Measurements from ENCODE around the gene RIT2.

GRCh38 chr18:42941860-42942259 is 173.6 kb downstream of the RIT2 start:
- TF ChIP-seq, protein P1, sequence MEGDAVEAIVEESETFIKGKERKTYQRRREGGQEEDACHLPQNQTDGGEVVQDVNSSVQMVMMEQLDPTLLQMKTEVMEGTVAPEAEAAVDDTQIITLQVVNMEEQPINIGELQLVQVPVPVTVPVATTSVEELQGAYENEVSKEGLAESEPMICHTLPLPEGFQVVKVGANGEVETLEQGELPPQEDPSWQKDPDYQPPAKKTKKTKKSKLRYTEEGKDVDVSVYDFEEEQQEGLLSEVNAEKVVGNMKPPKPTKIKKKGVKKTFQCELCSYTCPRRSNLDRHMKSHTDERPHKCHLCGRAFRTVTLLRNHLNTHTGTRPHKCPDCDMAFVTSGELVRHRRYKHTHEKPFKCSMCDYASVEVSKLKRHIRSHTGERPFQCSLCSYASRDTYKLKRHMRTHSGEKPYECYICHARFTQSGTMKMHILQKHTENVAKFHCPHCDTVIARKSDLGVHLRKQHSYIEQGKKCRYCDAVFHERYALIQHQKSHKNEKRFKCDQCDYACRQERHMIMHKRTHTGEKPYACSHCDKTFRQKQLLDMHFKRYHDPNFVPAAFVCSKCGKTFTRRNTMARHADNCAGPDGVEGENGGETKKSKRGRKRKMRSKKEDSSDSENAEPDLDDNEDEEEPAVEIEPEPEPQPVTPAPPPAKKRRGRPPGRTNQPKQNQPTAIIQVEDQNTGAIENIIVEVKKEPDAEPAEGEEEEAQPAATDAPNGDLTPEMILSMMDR (IDR thresholded peaks at IDR 0.05; ENCODE audit: poor library complexity, severe bottlenecking), result no peak
- TF ChIP-seq EP300 (conservative IDR thresholded peaks at IDR 0.05; ENCODE audit: poor library complexity, severe bottlenecking) (no peak), EZH2 (IDR thresholded peaks at IDR 0.05; ENCODE audit: borderline replicate concordance, insufficient read depth, low read length, poor library complexity, severe bottlenecking) (no peak), POLR2AphosphoS5 (IDR thresholded peaks at IDR 0.05) (no peak), REST (IDR thresholded peaks at IDR 0.05; ENCODE audit: borderline replicate concordance) (no peak), RAD21 (conservative IDR thresholded peaks at IDR 0.05) (no peak), TAF1 (IDR thresholded peaks at IDR 0.05; ENCODE audit: low read depth) (no peak)
